ENCODE results near the gene PIK3IP1. TPM values are rescaled to one million over a fixed set of nuclear protein-coding genes. Genes with fewer than 3 reads are reported as not detected.
A peak's percentile ranks its signal among the peaks of the same experiment; 100 is the strongest.

Gene PIK3IP1
- total RNA-seq, 4 donors from 2014 or later = 12.7 to 35.1 (median 24.7) TPM

DNA sequence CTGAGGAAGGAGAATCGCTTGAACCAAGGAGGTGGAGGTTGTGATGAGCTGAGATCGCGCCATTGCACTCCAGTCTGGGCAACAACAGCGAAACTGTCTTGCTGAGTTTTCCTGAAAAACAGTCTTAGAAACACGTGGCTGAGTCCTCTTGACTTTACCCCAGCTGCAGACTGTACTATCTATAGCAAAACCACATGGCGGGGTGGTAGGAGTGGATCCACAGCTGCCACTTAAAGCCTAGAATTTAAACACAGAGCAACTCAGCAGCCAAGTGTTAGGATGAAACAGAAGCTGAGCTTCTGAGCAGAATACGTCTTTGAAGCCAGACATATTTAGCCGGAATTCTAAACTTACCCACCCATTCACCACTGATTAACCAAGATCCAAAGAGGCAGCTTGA lies 39.7 kb upstream of the PIK3IP1 start:
- no peak overlapping the region for H3K4me3 ChIP-seq
- intact Hi-C loops (cut with DNase I; ENCODE audit: low total_unique reads) = no loop called here
- H3K9me3 ChIP-seq = no peaks in the 10 kb centered on the region
- TF ChIP-seq POLR2A (IDR thresholded peaks at IDR 0.05) = no peak
- TF ChIP-seq, protein P1, sequence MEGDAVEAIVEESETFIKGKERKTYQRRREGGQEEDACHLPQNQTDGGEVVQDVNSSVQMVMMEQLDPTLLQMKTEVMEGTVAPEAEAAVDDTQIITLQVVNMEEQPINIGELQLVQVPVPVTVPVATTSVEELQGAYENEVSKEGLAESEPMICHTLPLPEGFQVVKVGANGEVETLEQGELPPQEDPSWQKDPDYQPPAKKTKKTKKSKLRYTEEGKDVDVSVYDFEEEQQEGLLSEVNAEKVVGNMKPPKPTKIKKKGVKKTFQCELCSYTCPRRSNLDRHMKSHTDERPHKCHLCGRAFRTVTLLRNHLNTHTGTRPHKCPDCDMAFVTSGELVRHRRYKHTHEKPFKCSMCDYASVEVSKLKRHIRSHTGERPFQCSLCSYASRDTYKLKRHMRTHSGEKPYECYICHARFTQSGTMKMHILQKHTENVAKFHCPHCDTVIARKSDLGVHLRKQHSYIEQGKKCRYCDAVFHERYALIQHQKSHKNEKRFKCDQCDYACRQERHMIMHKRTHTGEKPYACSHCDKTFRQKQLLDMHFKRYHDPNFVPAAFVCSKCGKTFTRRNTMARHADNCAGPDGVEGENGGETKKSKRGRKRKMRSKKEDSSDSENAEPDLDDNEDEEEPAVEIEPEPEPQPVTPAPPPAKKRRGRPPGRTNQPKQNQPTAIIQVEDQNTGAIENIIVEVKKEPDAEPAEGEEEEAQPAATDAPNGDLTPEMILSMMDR (IDR thresholded peaks at IDR 0.05) = no peak
- H3K27ac ChIP-seq = no peak overlapping the region
- H3K4me1 ChIP-seq = no peaks in the 10 kb centered on the region
- DNase-seq = no peak
- no peaks in the 10 kb centered on the region for H3K27me3 ChIP-seq
- H3K36me3 ChIP-seq = no peaks in the 10 kb centered on the region

DNA sequence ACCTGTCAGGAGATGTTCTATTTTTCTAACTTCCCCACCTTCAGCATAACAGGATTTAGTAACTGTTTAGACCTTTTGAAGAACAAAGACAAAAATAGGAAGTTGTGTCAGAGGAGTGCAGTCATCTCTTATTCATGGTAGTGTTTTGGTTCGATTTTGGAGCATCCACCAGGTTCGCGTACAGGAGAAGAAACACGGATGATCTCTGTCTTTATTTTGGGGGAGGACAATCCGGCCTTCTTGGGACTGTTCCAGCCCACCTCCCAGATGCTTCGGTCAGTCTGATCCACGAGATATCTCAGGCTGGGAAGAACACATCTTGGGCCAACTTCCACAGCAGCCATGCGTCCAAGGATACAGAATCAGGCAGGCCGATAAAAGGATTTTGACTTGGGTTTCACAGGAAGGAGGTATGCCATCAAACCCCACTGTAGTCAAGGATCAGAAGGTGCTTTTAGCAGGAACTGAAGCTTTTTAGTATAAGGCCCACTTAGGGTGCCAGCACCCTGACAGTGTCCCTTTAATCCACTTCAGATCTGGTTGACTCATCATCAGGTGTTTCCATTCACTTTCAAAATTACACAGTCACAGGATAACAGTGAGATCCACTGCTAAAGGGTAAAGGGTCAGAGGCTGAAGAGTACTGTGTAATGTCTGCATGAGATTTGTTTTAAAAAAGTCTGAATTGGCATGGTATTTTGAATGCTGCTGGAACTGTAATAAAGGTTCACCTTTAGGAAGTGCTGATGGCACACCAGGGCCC lies 37.3 kb upstream of the PIK3IP1 start:
- no peak overlapping the region for H3K4me3 ChIP-seq
- intact Hi-C loops (cut with DNase I; ENCODE audit: low total_unique reads) = no loop called here
- no peaks in the 10 kb centered on the region for H3K27me3 ChIP-seq
- H3K9me3 ChIP-seq = no peaks in the 10 kb centered on the region
- DNase-seq = peak in 1 of 2 donors; percentile 68
- H3K36me3 ChIP-seq = no peaks in the 10 kb centered on the region
- peak overlapping the region; percentile 70 to 76 for H3K27ac ChIP-seq
- TF ChIP-seq, protein P1 (IDR thresholded peaks at IDR 0.05) = no peak
- no peak for TF ChIP-seq POLR2A (IDR thresholded peaks at IDR 0.05)
- no peaks in the 10 kb centered on the region for H3K4me1 ChIP-seq

DNA sequence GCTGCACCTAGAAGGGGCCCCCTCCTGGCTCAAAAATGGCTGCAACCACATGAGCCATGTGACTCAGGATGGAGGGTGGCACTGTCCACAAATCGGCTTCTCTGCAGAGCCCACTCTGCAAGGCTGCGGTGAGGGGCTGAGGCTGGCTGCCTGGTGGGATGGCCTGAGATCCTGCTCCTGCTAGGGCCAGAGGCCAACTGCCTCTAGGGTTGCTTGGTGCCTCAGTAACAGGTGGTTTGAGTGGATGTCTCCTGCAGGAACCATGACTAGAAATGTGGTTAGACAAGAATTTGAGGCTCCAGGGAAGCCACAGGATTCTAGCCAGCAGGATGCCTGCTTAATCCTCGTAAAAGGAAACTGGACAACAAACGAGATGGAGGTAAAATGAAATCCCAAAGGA lies 36.7 kb upstream of the PIK3IP1 start:
- no peaks in the 10 kb centered on the region for H3K27me3 ChIP-seq
- no peak for DNase-seq
- H3K4me1 ChIP-seq = no peaks in the 10 kb centered on the region
- H3K4me3 ChIP-seq = no peak overlapping the region
- intact Hi-C loops (cut with DNase I; ENCODE audit: low total_unique reads) = no loop called here
- H3K27ac ChIP-seq = peak overlapping the region; percentile 70 to 76
- TF ChIP-seq, protein P1 (IDR thresholded peaks at IDR 0.05) = no peak
- no peak for TF ChIP-seq POLR2A (IDR thresholded peaks at IDR 0.05)
- no peaks in the 10 kb centered on the region for H3K36me3 ChIP-seq
- no peaks in the 10 kb centered on the region for H3K9me3 ChIP-seq

DNA sequence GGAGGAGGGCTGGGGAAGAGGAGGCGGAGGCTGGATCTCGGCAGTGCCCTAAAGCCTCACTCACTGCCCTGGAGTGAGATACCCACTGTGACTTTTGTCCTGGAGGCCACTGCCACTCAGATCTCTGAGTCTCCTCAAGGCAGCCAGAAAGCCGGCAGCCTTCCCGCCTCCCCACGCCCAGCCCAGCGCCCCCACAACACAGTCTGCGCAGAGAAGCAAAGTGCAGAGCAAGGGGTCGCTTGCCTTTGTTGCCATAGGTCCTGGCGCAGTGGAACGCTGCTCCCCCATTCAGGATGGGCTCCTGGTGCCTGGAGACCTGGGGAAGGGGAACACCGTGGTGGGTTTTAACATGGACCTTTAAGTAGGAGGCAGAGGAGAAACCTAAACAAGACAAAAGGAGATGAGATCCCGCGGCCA lies 36.3 kb upstream of the PIK3IP1 start:
- Histone ChIP-seq H3K36me3 (no peaks in the 10 kb centered on the region), H3K9me3 (no peaks in the 10 kb centered on the region), H3K4me3 (no peak overlapping the region), H3K4me1 (no peaks in the 10 kb centered on the region), H3K27me3 (no peaks in the 10 kb centered on the region), H3K27ac (peak overlapping the region; percentile 70 to 76)
- intact Hi-C loops (cut with DNase I; ENCODE audit: low total_unique reads) = no loop called here
- DNase-seq = no peak
- no peak for TF ChIP-seq POLR2A (IDR thresholded peaks at IDR 0.05)
- TF ChIP-seq, protein P1 (IDR thresholded peaks at IDR 0.05) = no peak

DNA sequence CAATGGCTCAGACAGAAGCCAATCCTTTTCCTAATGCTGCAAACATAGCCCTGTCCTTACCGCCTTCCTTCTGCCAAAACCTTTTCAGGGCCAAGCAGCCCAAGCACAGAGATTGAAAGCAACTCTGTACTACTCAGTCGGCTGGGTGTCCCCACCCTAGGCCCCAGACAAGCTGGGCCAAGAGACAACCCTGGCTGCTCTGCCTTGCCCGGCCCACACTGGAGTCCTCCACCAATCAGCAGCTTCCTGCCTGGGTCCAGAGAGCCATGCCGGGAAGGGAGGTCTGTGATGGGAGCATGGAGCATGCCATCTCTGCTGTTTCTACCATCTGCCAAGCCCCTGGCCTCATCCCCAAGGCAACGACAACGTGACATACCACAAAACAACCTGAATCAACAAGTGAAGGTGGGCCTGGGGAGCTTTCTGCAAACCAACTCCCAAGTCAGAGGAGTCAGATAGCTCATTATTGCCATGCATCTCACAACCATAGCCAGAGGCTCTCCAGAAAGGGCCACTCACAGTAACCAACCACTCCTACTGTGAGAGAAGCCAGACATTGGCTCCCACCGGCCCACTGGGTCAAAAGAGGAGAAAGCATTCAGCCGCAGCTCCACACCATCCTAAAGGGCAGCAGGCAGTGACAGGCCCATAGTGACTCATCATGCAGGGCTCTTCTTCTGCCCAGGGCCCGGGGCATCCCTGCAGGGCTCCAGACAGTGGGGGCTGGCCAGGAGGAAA lies 35.7 kb upstream of the PIK3IP1 start:
- H3K9me3 ChIP-seq = no peaks in the 10 kb centered on the region
- no peaks in the 10 kb centered on the region for H3K36me3 ChIP-seq
- peak overlapping the region; percentile 70 to 76 for H3K27ac ChIP-seq

More for the DNA sequence above, 35.7 kb upstream of the PIK3IP1 start:
- TF ChIP-seq POLR2A (IDR thresholded peaks at IDR 0.05) = no peak
- TF ChIP-seq, protein P1 (IDR thresholded peaks at IDR 0.05) = no peak
- Histone ChIP-seq H3K4me1 (no peaks in the 10 kb centered on the region), H3K27me3 (no peaks in the 10 kb centered on the region), H3K4me3 (no peak overlapping the region)
- intact Hi-C loops (cut with DNase I; ENCODE audit: low total_unique reads) = no loop called here
- no peak for DNase-seq
